Measurements from ENCODE around the gene BOLL.
"Not testable (repeated sequence)": the region's sequence is repeated elsewhere in the genome, so short reads cannot be mapped to it uniquely, and the experiment has no call there.

BOLL gene, protein sequence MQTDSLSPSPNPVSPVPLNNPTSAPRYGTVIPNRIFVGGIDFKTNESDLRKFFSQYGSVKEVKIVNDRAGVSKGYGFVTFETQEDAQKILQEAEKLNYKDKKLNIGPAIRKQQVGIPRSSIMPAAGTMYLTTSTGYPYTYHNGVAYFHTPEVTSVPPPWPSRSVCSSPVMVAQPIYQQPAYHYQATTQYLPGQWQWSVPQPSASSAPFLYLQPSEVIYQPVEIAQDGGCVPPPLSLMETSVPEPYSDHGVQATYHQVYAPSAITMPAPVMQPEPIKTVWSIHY

GRCh38 chr2:197784956-197785941 lies at the start of gene BOLL:
TSS of gene BOLL (minus strand) at chr2:197785319. CDS start at chr2:197781850, 3,469 bp downstream.
- DNase-seq (ENCODE audit: low read depth): no peak

GRCh38 chr2:197834771-197835170 lies 49.7 kb upstream of the BOLL start:
- not testable (repeated sequence) for DNase-seq (ENCODE audit: low read depth)

DNA sequence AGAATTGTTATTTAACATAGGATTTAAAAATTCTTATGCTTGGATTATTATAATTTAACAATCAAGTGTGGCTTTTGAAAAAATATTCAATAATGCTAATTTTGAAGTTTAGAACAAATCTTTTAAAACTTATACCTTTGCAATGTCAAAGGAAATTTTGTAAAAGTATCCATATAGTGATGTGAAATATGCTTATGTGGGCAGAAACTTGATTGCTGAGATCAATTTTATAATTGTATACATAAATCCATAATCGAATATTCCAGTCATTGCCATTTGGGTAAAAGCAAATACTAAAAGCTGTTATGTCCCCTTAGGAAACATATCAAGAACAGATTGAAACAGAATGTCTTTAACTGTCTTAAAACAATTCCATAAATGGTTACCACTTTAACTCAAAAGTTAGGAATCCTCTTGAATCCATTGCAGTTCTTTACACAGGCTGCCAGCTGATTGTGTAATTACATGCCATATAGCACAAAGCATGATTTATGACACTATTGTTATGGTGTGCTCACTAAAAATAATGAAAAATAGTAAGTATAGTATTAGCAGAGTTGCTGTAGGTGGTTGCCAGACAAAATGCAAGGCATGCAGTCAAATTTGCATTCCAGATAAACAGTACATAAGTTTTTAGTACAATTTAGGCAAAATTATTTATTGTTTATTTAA lies 43.5 kb upstream of the BOLL start:
- no peak for DNase-seq (ENCODE audit: low read depth)

- DNase-seq (ENCODE audit: low read depth): no peak
Observed at GRCh38 chr2:197827618-197828017, 42.5 kb upstream of the BOLL start.

DNA sequence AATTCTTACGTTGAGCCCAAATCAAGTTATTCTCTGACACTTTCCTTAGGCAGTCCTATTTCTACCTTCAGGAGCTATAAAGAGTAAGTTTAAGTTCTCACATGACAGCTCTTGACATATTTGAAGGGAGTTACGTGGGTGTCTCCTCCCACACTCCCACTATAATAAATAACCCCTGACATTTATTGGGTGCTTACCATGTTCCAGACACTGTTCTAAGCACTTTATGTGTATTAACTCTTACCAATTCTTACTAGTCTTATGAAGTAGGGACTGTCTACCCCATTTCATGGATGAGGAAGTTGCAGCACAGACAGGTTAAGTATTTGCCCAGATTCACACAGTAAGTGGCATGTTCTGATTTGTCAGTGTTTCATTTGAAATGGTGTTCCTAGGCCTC lies 37.2 kb upstream of the BOLL start:
- DNase-seq (ENCODE audit: low read depth): no peak

- no peak for DNase-seq (ENCODE audit: low read depth)
Observed at GRCh38 chr2:197821550-197822289, 36.6 kb upstream of the BOLL start.

DNA sequence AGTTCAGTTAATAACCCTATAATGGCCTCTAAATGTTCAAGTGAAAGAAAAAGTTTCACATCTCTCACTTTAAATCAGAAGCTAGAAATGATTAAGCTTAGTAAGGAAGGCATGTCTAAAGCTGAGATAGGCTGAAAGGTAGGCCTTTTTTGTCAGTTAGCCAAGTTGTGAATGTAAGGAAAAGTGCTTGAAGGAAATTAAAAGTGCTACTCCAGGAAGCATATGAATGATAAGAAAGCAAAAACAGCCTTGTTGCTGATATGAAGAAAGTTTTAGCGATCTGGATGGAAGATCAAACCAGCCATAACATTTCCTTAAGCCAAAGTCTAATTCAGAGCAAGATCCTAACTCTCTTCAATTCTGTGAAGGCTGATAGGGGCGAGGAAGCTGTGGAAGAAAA lies 29.4 kb upstream of the BOLL start:
- DNase-seq (ENCODE audit: low read depth): no peak

- no peak for DNase-seq (ENCODE audit: low read depth)
Observed at GRCh38 chr2:197813093-197813787, 28.1 kb upstream of the BOLL start.

- no peak for DNase-seq (ENCODE audit: low read depth)
Observed at GRCh38 chr2:197810491-197810890, 25.4 kb upstream of the BOLL start.

DNA sequence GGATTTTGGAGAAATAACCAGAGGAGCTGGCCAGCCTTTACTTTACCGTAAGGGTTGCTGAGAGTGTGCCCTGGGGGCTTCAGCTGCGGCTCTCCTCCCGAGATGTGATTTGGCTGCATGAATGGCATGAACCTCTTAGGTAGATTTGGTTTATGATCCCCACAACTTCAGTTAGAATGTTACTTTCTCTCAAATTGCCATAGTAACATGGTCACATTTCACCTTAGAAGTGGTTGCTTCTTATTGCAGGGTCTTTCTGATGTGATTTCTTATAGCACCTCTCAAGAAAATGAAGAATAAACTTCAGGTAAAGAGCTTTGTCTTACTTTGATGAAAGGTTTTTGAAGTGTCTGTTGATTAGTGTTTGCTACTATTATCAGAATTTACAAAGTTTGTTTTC lies 24.9 kb upstream of the BOLL start:
- no peak for DNase-seq (ENCODE audit: low read depth)

- no peak for DNase-seq (ENCODE audit: low read depth)
Observed at GRCh38 chr2:197809064-197809463, 23.9 kb upstream of the BOLL start.

GRCh38 chr2:197805715-197806633 lies 20.9 kb upstream of the BOLL start:
- no peak for DNase-seq (ENCODE audit: low read depth)

GRCh38 chr2:197804758-197805714 lies 19.9 kb upstream of the BOLL start:
- DNase-seq (ENCODE audit: low read depth): no peak

DNA sequence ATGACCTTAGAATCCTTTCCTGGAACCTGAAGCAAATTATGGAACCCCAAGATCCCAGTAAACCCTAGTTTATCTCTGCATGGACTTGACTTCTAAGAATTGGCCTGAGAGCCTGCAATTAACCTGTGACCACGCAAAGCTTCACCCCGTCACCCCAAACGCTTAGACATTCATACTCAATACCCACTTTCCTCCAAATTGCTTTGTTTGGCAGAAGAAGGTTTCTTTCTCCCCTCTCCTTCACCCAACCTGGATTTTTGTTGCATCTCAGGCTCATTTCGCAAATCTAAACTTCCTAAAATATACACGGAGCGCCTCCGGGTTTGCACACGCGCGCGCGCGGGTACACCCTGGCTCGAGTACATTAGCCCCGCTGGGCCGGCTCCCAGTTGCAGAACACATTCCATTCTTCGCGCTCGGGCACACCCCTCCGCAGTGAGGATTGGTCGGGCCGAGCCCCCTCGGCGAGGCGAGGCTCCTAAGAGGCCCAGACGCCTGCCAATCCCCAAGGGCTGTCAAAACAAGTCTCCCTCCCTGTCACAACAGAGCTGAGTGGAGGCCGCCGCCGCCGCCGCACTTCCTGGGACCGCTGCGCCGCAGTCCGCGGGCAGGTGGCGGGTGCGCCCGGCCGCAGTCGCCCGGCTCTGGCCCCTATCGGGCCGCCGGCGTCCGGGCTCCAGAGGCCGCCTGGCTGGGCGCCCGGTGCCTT lies 19.1 kb upstream of the BOLL start, which contains the start of gene PLCL1:
TSS of gene PLCL1 (plus strand) at position 545 of the 709 bp plus-strand sequence.
- DNase-seq (ENCODE audit: low read depth): peak; percentile 73

DNA sequence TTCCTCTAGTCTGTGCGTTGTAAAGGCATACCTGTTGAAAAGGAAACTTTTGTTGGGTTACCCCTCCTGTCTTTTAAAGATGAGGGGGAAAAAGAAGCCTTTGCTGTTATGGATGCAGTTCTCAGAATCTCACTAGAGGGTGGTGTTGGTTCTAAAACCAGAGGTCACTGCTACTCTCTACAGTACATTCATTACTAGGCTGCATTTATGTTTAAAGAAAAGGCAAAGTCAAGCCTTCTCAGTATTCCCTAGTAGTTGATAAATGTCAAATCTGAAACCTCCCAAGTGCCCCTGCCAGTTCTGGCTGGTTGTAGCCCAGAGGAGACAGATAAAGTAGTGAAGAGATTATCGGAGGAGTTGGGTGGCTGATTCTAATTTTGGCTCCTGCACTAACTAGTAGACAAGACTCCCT lies 17.9 kb upstream of the BOLL start:
- no peak for DNase-seq (ENCODE audit: low read depth)

- no peak for DNase-seq (ENCODE audit: low read depth)
Observed at GRCh38 chr2:197801033-197801432, 15.9 kb upstream of the BOLL start.

GRCh38 chr2:197800091-197800490 lies 15.0 kb upstream of the BOLL start:
- no peak for DNase-seq (ENCODE audit: low read depth)

GRCh38 chr2:197799068-197799467 lies 13.9 kb upstream of the BOLL start:
- DNase-seq (ENCODE audit: low read depth): no peak
